ENCODE results near the gene ANKRD35.

Gene ANKRD35

DNA sequence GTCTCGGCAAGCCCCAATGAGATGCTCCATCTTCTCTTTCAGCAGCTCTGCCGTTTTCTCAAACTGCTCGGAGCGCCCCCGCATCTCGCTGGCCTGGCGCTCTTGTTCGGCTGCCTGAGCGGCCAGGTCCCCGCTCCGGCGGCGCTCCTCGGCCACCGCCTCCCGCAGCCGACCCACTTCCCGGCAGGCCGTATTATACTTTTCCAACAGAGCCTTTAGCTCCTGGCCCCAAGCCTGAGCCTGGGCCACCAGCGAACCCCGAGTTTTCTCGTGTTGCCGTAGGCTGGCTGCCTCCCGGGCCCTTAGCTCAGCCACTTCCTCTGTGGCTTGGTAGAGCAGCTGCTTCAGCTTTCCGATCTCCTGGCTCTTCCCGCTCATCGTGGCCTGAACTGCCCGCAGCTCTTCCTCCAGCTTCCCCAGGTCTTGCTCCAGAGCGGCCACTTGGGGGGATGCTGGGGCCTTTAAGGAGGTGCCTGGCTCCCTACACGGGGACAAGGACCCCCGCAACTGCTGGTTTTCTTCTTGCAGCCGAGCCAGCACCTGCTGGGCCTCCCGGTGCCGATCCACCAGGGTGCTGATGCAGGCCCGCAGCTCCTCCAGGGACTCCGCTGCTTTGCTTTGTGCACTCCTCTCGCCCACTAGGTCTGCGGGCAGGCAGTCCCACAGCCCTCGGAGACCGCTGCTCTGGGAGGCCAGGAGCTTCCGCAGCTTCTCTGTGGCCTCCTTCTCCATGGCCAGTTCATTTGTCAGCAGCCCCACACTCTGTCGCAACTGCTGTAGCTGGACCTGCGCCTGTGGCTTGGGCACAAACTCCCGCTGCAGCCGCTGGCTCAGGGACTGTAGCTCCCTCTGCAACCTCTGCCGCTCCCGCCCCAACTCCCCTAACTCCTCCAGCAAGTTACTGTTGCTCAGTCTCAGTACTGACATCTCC, 13.4 kb downstream of the ANKRD35 start:
- TF ChIP-seq CTCF (IDR thresholded peaks at IDR 0.05; ENCODE audit: low read depth, low read length, missing control alignments), result no peak
- peak overlapping the region; percentile 18; the same call in 1 of the 2 replicates for H3K4me3 ChIP-seq (ENCODE audit: low read depth, low read length)
- no peak for DNase-seq (ENCODE audit: low read depth)

DNA sequence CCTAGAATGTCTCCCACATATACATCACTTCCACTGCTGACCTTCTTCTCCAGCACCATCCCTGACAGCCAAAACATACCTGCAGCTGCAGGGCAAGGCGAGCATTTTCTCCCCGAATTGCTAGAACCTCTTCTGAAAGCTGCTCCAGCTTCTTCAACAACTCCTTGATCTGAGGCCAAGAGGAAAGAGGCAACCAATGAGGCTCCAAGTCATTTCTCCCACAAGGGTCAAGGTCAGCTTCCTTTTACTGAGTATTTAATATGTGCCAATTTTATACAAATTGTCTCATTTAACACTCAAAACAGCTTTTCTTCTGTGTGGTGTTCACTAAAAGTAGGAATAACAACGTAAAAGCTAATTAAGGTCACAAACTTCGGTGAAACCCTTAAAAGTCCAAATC, 17.4 kb downstream of the ANKRD35 start:
- no peak for TF ChIP-seq CTCF (IDR thresholded peaks at IDR 0.05; ENCODE audit: low read depth, low read length, missing control alignments)
- H3K4me3 ChIP-seq (ENCODE audit: low read depth, low read length), result no peak overlapping the region
- DNase-seq (ENCODE audit: low read depth), result no peak

DNA sequence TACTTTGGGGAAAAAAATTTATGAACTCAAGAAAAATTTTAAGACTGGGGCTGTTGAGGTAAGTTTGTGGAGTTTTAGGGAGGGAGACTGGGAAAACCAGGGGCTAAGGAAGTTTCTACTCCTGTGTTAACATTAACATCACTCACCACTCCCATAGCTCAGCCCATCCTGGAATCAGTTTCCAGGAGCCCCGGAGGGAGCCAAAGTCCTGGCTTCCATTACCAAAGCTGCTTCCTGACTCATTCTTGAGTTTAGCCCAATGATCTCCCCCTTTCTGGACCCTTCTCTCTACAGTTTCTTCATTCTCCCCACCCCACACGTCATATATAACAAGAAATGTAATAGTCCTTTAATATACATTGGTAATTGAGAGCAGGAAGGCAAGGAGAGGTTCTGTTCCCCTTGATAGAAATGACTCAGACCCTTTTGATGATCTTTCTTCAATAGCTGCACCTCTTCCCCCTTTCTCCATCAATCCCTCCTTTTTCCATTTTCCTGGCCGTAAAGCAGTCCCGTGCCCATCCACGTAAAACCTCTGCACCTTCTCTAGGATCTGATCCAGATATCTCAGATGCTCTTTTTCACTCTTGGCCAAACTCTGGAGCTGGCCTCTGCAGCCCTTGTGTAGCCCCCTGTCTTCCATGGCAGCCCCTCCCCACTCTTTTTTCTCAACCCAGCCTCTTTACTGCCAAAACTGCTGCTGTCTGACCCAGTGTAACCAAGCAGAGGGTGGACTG, 22.2 kb downstream of the ANKRD35 start:
- no peak overlapping the region for H3K4me3 ChIP-seq (ENCODE audit: low read depth, low read length)
- DNase-seq (ENCODE audit: low read depth), result no peak
- TF ChIP-seq CTCF (IDR thresholded peaks at IDR 0.05; ENCODE audit: low read depth, low read length, missing control alignments), result no peak

- TF ChIP-seq CTCF (IDR thresholded peaks at IDR 0.05; ENCODE audit: low read depth, low read length, missing control alignments), result no peak
- H3K4me3 ChIP-seq (ENCODE audit: low read depth, low read length), result peak overlapping the region; percentile 68
- DNase-seq (ENCODE audit: low read depth), result no peak
Observed at GRCh38 chr1:145859491-145860023, 26.1 kb downstream of the ANKRD35 start.

- TF ChIP-seq CTCF (IDR thresholded peaks at IDR 0.05; ENCODE audit: low read depth, low read length, missing control alignments), result no peak
- peak; percentile 67 for DNase-seq (ENCODE audit: low read depth)
- peak within 1 kb of the TSS; percentile 68 for H3K4me3 ChIP-seq (ENCODE audit: low read depth, low read length)
Observed at GRCh38 chr1:145858901-145859490, 26.7 kb downstream of the ANKRD35 start, which contains the start of gene PIAS3. PIAS3 (minus strand) TSS chr1:145859081; CDS start chr1:145858990, 91 bp downstream.

- peak; percentile 14 for TF ChIP-seq CTCF (IDR thresholded peaks at IDR 0.05; ENCODE audit: low read depth, low read length, missing control alignments)
- H3K4me3 ChIP-seq (ENCODE audit: low read depth, low read length), result peak overlapping the region; percentile 68
- no peak for DNase-seq (ENCODE audit: low read depth)
Observed at GRCh38 chr1:145858238-145858900, 27.3 kb downstream of the ANKRD35 start.

Measured in GM12864 (cell line).